Chondrocyte (in vitro differentiated cells): ENCODE measurements around the gene JUNB. TPM values are rescaled to one million over a fixed set of nuclear protein-coding genes. Genes with fewer than 3 reads are reported as not detected.
A peak's percentile ranks its signal among the peaks of the same experiment; 100 is the strongest.

Experiments
- DNase-seq: peaks from one replicate; pipeline ENCODE4 v3.0.0; 2021; ENCODE audit warnings: mixed read lengths, low spot score
- H3K27ac Mint-ChIP-seq: one replicate; pipeline ENCODE4 v1.8.0; 2021; ENCODE audit warnings: mild to moderate bottlenecking, moderate library complexity, mixed read lengths; ENCODE audit not compliant: unreplicated experiment
- H3K27me3 Mint-ChIP-seq: 2 replicates; pipeline ENCODE4 v1.8.0; 2021; ENCODE audit warnings: low read depth, mixed read lengths
- H3K36me3 Mint-ChIP-seq: 2 replicates; pipeline ENCODE4 v1.8.0; 2021; ENCODE audit warnings: low read depth, mixed read lengths
- H3K4me1 Mint-ChIP-seq: 2 replicates; pipeline ENCODE4 v1.8.0; 2021; ENCODE audit warnings: low read depth, mild to moderate bottlenecking, mixed read lengths
- H3K4me3 Mint-ChIP-seq: one replicate; pipeline ENCODE4 v1.8.0; 2021; ENCODE audit warnings: mild to moderate bottlenecking, moderate library complexity, mixed read lengths; ENCODE audit not compliant: unreplicated experiment
- H3K9me3 Mint-ChIP-seq: 2 replicates; pipeline ENCODE4 v1.8.0; 2021; ENCODE audit warnings: low read depth, mixed read lengths
- CTCF ChIP-seq: fragments of 200-600 bp; sonication (generic); IDR thresholded peaks from 2 replicates; pipeline ENCODE4 v1.5.0; 2021; ENCODE audit warnings: antibody characterized with exemption, mild to moderate bottlenecking, moderate library complexity
- total RNA-seq: library from RNA; stranded (reverse); gene quantifications from 3 replicates; pipeline ENCODE4 v1.2.1, GENCODE V29; 2021

Gene JUNB
- total RNA-seq, 1 donor from 2014 or later: 122 TPM

GRCh38 chr19:12757544-12758274 lies 33.6 kb upstream of the JUNB start:
- Mint-ChIP-seq H3K4me3 (peak overlapping the region; percentile 67), H3K9me3 (no peaks in the 10 kb centered on the region), H3K4me1 (peaks cover 10% of the 10 kb centered on the region), H3K27ac (no peak overlapping the region), H3K27me3 (peaks cover 9% of the 10 kb centered on the region), H3K36me3 (peaks cover 3% of the 10 kb centered on the region)
- TF ChIP-seq CTCF: peak; percentile 99
- no peak for DNase-seq

GRCh38 chr19:12759686-12760085 lies 31.6 kb upstream of the JUNB start:
- Mint-ChIP-seq H3K4me1 (peaks cover 10% of the 10 kb centered on the region), H3K27ac (no peak overlapping the region), H3K36me3 (peaks cover 7% of the 10 kb centered on the region), H3K27me3 (no peaks in the 10 kb centered on the region), H3K9me3 (no peaks in the 10 kb centered on the region), H3K4me3 (no peak overlapping the region)
- no peak for DNase-seq
- TF ChIP-seq CTCF: no peak

GRCh38 chr19:12763100-12763499 lies 28.2 kb upstream of the JUNB start:
- Mint-ChIP-seq H3K36me3 (peaks cover 10% of the 10 kb centered on the region), H3K4me3 (no peak overlapping the region)

GRCh38 chr19:12764698-12765097 lies 26.6 kb upstream of the JUNB start:
- Mint-ChIP-seq H3K27me3 (no peaks in the 10 kb centered on the region), H3K4me1 (peaks cover 7% of the 10 kb centered on the region), H3K4me3 (no peak overlapping the region), H3K9me3 (no peaks in the 10 kb centered on the region), H3K27ac (no peak overlapping the region), H3K36me3 (peaks cover 10% of the 10 kb centered on the region)
- TF ChIP-seq CTCF: no peak
- DNase-seq: no peak

More at GRCh38 chr19:12763100-12763499, 28.2 kb upstream of the JUNB start:
- TF ChIP-seq CTCF: no peak
- DNase-seq: no peak
- peaks cover 9% of the 10 kb centered on the region for H3K4me1 Mint-ChIP-seq
- no peak overlapping the region for H3K27ac Mint-ChIP-seq
- H3K9me3 Mint-ChIP-seq: no peaks in the 10 kb centered on the region
- no peaks in the 10 kb centered on the region for H3K27me3 Mint-ChIP-seq

- H3K27me3 Mint-ChIP-seq: no peaks in the 10 kb centered on the region
- H3K27ac Mint-ChIP-seq: no peak overlapping the region
- peaks cover 3% of the 10 kb centered on the region for H3K4me1 Mint-ChIP-seq
- TF ChIP-seq CTCF: peak; percentile 84
- peaks cover 12% of the 10 kb centered on the region for H3K36me3 Mint-ChIP-seq
- DNase-seq: no peak
- H3K4me3 Mint-ChIP-seq: peak overlapping the region; percentile 75
- H3K9me3 Mint-ChIP-seq: no peaks in the 10 kb centered on the region
Observed at GRCh38 chr19:12766051-12766521, 25.2 kb upstream of the JUNB start.
